Activated CD4-positive, CD25-positive, alpha-beta regulatory T cell treated with anti-CD3 and anti-CD28 coated beads, Interleukin-2, amount 50 U/mL, for 72 hours (primary cell): ENCODE results near the gene ANKH.
"Not testable (repeated sequence)": the region's sequence is repeated elsewhere in the genome, so short reads cannot be mapped to it uniquely, and the experiment has no call there.

Experiments
- DNase-seq: peaks from one replicate; pipeline ENCODE4 v3.0.0; 2021

ANKH gene

DNA sequence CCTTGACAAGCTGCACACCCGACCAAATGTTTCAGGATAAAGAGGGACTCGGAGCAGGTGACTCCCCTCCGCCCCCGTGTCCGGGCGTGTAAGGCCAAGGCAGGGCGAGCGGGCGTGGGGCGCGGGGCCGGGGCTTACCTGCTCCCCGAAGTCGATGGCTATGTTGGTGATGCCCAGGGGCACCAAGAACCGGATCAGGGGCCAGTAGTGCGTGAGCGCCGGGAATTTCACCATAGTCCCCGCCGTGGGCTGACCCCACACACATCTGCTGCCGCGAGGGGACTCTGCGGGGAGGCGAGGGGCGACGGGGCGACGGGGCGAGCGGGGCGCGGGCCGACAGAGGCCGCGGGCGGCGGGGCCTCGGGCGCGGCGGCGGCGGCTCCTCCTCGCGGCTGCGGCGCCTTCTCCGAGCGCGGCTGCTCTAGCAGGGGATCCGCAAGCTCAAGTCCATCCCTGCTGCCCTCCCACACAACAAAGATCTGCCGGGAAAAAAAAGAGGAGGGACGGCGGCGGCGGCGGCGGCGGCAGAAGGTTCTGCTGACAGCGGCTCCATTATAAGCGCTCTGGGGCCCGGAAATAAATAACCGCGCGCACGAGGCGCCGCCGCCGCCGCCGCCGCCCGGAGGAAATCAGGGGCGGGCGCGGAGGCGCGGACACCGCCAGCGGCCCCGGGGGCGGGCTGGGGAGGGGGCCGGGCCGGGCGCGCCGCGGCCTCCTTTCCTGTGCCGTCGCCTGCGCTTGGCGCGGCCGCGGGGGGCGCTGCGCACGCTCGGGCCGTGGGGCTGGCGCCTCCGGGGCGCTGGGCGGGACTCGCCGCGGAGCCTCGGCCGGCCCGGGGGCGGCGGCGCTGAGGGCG lies at the start of gene ANKH:
TSS of gene ANKH (minus strand) at position 565 of the 856 bp plus-strand sequence. CDS start at position 234, 331 bp downstream.
- DNase-seq = peak; percentile 83

DNA sequence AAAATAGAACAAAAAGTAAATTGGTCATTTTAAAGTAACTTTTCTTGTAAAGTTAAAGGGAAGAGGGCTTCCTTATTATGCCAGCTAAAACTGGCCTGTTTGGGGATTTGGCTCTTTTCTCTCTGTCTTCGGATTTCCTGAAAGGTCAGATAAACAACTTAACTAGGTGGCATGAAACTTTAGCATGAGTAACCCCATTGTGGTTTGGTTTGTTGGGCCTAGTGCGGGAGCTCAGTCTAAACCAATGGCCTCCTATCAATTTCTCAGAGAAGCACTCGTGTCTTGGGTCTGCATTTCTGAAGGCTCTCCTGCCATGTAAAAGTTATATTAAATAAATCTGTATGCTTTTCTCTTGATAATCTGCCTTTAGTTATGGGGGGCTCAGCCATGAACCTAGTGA lies 48.5 kb upstream of the ANKH start:
- no peak for DNase-seq

DNA sequence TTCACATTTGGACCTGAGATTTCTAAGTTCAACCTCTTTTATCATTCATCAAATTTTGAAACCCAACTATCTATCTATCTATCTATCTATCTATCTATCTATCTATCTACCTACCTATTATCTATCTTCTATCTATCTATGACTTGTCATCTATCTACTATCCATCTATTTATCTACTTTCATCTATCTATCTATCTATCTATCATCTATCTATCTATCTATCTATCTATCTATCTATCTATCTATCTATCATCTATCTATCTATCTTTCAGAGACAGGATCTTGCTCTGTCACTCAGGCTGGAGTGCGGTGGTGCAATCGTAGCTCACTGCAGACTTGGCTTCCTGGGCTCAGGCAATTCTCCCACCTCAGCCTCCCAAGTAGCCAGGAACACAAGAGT lies 47.5 kb upstream of the ANKH start:
- not testable (repeated sequence) for DNase-seq

DNA sequence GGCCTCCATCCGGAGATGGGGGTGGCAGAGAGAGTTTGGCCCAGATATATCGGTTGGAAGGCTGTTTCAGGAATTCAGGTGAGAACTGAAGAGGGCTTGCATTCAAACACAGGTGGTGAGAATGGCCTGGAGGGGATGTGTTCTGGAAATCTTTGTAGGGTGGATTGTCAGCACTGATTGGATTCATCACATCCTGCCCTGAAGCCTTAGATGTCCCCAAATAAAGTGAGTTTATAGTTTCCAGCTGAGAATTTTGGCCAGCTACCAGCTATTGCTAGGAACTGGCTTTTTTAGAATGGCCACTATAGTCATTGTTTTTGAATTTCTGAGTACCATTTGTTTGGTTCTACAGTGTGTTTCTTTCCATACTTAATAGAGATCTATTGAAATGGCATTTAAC lies 46.1 kb upstream of the ANKH start:
- no peak for DNase-seq

DNA sequence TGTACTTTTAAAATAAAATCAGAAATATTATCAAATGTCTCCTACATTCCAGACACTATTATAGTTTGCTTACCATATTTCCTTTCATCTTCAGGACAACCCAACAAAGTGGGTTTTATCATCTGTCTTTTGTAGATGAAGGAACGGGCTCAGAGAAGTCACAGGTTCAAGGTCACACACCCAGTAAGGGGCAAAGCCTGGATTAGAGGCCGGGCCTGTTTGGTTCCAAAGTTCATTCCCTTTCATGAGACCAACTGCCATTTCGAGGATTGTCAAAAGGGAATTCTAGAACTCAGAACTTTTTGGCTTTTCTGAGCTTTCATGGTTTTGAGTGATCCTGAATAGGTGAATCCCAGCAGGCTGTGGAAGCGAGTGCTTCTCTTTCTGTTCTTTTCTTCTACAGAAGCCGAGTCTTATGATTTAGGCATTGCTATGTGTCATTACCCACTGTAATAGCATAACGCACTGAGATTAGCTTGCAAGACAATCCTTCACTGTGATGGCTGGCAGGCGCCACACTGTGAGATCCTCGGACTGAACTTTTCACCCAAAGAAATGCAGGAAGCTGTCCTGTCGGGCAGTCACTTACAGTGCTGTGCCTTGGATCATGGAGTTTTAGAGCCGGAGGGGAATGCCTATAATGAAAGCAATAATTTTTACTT lies 43.8 kb upstream of the ANKH start:
- no peak for DNase-seq

DNA sequence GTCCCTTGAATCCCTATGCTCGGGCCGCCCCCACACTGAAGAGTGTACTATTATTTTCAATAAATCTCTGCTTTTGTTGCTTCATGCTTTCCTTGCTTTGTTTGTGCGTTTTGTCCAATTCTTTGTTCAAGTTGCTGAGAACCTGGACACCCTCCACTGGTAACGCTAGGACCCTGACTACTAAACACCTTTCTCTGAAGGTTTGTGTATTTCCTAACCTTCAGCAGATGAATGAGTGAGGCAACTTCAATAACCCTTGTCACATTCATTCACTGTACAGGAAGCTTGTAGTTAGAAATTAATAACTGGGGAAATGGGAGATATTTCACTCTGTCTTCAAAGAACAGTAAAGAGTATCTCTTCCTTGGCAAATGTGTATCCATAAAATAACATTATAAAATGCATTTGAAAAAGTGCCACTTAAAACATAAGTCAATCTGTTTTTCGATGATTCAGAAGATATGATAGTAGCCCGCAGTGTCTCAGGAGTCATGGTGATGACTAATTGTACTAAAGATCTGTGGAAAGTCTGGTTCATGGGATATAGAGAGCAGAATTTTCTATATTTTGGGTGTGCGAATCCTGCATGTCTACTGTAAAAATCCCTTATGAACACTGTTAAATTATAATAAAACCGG lies 43.2 kb upstream of the ANKH start:
- no peak for DNase-seq

DNA sequence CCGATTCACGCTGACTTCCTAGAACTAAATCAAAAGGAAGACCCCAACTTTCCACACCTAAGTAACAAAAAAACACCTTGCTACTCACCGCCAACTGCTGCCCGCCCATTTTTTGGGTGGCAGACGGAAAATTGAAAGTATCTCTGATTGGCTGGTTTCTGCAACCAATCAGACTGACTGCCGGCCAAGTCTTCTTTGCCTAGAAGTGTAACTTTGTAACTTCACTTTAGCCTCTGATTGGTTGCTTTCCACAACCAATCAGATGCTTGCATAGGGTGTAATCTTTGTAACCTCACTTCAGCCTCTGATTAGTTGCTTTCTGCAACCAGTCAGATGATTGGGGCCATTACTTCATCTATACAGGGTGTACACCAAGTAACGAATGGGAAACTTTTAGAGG lies 42.6 kb upstream of the ANKH start:
- DNase-seq = no peak

DNA sequence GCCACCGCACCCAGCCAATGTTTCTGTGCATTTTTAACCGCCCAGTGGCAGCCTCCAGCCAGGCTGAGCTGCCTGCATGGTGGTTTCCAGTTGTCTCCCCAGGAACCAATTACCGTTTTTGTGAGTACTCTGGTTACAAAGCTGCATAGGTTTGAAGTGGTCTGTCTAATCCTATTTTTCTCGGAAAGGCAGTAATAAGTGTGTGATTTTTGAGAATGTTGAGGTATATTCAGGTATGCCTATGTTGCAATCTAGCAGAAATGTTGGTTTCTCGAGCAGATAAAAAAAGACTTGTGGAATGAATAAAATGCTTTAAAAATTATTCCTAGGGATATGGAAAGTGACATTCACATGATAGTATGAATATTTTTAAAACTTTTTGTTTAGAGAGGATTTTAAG lies 41.5 kb upstream of the ANKH start:
- no peak for DNase-seq

DNA sequence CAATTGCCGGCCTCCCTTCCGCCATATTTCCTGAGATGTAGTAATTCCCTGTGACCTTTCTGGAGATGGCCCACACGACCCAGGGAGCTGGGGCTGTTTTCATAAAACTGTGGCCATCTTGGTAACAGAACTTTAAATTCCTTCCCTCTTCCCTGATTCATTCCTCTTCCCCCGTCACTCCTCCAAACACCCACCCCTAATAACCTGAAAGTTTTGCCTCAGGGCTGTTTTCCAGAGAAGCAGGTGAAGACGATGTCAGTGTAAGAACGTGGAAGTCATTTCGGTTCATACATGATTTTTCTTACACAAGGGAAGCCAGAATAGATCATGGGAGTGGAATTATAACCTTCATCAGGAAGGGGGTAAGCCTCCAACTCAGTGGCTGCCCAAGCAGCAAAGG lies 40.6 kb upstream of the ANKH start:
- DNase-seq = no peak

DNA sequence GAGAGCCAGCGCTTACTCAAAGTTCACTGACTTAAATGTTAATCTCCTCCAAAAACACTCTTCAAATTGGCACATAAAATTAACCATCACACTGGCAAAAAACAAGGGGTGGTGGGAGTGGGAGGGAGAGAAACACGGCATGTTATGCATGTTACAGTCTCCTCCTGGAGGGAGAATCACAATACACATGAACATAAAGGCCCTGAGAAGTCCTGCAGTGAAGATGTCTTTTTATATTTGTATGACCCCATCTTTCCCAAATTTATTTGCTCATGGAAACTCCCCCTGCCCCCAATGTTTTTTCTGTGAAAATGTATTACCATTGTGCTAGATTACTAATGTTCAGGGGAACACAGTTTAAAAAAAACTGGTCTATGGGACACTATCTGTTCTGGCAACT lies 37.8 kb upstream of the ANKH start:
- DNase-seq = no peak

DNA sequence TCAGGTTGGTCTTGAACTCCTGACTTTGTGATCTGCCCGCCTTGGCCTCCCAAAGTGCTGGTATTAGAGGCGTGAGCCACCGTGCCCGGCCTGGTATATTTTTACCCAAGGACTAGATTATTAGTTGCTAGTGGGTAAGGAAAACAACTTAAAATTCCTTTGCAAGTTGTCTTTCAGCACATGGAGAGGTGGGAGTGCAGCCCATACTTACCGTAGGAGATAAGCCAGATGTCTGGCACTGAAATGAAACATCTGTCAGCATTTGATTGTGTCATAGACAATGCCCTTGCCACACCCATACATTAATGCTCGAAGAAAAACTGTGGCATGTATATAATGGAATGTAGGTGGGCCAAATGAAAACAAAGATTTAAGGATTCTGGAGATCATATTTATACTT lies 36.6 kb upstream of the ANKH start:
- DNase-seq = no peak

DNA sequence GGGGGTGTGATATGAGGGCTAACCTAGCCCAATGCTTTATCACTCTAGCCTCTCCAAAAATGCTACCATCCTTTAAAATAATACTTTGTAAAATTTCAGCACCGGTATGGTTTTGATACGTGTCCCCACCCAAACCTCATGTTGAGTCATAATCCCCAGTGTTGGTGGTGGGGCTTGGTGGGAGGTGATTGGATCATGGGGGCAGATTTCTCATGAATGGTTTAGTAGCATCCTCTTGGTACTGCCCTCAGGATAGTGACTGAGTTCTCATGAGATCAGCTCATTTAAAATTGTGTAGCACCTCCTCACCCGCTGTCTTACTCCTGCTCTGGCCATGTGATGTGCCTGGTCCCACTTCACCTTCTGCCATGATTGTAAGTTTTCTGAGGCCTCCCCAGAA lies 35.0 kb upstream of the ANKH start:
- DNase-seq = no peak

DNA sequence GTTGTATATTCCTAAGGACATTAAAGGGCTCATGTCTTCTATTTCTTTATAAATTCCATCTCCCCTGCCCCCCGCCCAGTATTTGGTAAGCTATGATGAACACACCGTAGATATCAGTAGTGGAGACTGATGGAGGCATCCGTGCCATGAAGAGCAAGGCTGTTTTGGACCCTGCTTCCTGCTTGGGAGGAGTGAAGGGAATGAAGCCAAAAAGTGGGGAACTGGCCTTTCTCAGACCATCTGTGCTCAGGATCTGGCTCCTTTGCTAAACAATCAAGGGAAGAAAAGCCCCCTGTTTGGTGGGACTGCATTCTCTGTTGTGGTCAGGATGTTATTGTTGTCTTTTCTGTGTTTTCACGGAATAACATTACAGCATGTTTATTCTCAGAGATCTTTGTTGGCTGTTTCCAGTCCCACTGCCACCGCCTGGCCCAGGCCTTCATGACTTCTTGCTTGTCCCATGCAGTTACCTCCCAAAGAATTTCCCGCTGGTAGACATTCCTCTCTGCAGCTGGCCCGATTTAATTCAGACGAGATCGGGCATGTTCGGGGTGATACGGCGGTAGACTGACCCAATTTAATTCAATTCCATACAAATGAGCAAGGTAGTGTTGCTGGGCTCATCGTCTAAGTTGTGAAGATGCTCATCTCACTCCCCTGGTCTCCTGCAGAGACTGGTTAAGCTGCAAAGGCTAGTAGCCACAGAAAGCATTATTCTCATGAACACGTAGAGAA lies 31.4 kb upstream of the ANKH start:
- no peak for DNase-seq

DNA sequence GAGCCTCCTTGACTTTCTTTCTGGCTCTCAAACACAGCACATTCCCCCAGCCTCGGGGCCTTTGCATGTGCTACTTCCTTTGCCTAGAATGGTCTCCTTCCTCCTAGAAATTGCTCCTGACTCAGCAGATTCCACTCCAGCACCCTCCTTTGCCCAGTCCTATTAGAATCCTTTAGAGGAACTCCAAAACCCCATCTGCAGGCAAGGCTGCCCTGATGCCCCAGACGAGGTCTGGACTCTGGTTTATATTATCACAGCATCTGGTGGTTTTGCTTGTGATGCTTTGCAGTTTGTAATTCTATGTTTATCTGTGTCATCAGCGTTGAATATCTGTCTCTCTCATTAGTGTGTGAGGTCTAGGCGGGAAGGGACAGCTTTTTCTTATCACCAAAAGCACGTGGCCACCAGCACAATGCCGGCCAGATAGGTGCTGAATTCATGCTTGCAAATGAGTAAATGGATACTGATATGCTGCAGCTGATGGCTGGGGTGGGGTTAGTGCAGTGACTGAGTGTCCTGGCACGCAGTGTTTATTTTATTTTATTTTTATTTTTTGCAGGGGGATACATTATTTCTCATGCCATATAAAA lies 30.0 kb upstream of the ANKH start:
- no peak for DNase-seq

DNA sequence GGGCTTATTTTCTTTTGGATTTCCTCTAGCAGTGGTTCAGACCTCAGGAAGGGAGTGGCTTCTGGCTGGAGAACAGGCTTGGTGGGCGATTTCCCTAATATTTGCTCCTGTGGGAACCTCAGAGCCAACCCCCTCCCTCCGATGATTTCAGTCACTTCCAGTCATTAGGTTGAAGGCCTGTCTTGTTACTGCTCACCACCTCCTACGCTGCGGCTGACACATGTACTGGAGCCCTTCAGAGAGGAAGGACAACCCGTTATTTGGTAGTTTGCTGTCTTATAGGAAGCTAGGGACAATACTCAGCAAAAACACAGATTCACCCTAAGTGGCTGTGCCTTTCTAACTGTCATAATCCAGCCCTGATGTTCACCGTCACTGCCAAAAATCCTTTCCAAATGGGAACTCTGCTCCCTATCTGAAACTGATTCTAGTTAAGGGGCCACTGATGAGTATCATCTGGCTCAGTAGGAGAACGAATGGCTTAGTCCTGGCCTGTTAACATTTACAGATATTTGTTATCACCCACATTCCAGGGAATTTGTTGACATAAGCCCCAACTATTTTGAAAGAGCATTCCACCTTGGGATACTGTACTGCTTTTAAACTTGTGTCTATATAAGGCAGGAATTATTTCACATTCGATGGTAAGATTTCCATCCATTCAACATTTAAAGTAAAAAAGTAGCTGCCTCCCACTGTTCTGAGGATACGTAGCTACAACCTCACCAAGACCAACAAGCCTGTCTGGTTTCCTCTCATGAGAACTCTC lies 29.3 kb upstream of the ANKH start:
- DNase-seq = no peak

DNA sequence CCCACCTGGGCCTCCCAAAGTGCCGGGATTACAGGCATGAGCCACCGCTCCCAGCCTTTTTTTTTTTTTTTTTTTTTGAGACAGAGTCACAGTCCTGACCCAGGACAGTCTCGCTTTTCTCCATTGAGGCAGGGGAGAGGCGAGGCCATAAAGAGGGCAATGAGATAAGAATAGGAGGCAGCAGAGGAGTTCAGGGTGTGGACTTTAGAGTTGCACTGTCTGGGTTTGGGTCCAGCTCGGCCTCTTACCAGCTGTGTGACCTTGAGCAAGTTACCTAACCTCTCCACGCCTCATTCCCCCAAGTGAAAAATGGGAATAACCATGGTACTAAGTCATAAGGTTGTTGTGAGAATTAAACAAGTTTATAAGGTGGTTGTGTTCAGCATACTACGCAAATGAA lies 24.6 kb upstream of the ANKH start:
- DNase-seq = no peak

DNA sequence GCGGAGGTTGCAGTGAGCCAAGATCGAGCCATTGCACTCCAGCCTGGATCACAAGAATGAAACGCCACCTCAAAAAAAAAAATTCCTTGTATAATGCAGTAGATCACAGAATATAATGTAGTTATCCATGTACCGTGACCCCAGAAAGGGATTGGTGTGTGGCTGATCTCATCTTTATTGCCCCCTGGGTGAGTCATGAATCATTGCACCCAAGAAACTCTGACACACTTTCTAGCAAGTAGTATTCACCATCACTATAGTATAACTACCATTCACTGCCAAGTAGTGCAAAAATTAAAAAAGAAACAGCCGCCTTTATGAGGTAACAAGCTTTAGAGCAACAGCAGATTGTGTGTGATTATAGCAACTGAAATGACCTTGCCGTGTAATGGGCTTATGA lies 23.7 kb upstream of the ANKH start:
- DNase-seq = no peak

DNA sequence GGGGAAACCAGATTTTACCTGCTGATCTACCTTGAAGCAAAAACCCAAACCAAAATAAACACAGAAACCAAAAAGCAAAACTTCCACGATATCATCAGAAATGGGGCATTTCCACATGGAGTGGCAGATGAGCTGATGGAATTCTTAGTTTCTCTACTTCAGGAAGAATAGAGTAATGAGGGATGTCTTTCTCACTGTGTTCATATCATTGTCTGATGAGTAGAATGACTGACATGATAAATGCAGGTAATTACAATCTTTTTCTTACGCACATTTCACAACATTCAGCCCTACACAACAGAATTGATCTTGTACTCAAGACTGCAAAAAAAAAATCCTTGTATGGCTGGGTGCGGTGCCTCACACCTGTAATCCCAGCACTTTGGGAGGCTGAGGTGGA lies 23.2 kb upstream of the ANKH start:
- DNase-seq = no peak

DNA sequence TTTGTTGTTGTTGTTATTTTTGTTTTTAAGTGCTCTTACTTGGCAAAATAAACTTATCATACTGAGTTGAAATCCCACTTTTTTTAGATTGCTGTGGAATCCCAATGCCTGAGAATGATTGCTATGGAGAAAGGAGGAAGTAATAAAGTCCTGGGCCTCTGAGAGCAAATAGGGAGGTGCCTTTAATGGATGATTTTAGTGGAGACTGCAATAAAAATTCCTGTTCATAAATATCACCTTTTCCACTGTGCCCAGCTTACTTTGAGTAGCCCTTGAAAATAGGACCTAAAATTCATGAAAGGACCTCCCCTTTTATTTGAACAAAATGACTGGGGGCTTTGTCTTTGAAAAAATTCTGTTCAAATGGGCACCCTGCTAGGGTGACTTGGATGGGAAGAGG lies 21.8 kb upstream of the ANKH start:
- DNase-seq = no peak

DNA sequence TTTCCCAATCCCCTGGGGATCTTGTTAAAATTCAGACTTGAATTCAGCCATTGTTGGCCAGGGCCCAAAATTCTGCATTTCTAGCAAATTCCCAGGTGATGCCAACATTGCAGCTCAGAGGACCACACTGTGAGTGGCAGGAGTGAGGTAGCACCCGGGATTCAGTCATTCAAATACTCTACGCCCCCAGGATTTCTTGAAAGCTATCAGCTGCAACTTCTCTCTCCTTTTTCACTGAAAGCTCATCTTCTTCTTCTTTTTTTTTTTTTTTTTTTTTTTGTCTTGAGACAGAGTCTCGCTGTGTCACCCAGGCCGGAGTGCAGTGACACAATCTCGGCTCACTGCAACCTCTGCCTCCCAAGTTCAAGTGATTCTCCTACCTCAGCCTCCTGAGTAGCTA lies 19.3 kb upstream of the ANKH start:
- DNase-seq = no peak

DNA sequence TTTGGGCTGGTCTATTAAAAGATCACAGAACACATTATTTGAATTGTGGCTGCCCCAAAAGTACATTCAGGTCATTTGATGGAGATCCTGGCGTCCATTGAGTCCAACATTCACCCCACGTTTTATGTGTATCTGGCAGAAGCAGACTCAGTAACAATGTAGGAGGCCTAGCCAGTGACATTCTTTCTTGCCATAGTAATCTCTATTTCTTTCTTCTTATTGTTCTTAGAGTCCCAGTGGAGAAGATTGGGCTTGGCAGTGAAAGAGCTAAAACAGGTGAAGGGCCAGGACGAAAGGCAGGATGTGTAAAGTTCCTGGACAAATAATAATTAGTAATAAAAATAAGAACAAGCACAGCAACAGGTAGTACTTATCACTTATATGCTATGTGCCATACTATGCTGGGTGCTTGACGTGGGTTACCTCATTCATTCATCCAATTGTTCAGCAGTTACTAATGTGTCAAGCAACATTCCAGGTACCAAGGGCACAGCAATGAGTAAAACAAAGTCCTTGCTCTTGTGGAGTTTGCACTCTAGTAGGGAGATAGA lies 12.6 kb upstream of the ANKH start:
- DNase-seq = no peak
